T-helper 2 cell treated with Interferon-gamma antibody and Interleukin-4, amounts not matched to agents 100 ng/mL and 5 ng/mL, for 36 hours (primary cell): Measurements from ENCODE around the gene SPEM2. TPM values are rescaled to one million over a fixed set of nuclear protein-coding genes. Genes with fewer than 3 reads are reported as not detected.

Source experiments
- intact Hi-C: fragments of 100-400 bp; cut with micrococcal nuclease; formaldehyde crosslinking; loops from one replicate; pipeline ENCODE4 v1.15.1; 2023
- total RNA-seq: library from RNA; stranded (reverse); gene quantifications from 2 replicates; pipeline ENCODE4 v1.2.3, GENCODE V29; 2022

Gene SPEM2
- total RNA-seq, 1 donor from 2014 or later = not detected

DNA sequence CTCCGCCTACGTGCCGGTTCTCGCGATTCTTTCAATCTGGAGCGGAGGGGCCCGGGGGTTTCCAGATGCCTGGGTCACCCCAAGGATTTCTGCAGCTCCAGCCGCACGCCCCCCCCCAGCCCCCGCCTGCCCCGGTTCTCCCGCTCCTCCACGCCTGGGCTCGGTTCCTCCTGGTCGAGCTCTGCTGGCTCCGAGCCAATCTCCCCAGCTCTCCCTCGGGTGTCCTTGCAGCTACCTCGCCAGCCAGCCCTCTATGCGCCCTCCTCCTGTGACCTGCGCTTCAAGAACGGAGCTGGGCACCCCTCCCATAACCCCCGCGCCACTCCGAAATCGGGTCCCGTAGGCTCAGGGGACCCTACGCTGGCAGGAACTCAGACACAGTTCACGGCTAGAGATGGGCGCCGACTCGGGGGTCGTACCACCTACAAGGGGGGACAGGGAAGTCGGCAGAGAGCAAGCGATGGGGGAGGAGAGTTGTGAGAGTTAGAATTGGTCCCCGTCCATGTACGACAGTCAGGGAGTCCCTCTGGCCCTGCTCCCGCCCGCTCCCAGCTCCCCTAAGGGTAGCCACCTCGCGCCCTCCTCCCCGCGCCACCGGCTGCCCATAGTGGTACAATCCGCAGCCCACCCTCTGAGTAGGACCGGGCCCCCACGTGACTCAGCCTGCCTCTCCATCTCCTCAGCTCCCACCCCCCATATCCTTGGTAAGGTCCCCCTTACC, 14.9 kb downstream of the SPEM2 start:
- intact Hi-C loops = no loop called here

DNA sequence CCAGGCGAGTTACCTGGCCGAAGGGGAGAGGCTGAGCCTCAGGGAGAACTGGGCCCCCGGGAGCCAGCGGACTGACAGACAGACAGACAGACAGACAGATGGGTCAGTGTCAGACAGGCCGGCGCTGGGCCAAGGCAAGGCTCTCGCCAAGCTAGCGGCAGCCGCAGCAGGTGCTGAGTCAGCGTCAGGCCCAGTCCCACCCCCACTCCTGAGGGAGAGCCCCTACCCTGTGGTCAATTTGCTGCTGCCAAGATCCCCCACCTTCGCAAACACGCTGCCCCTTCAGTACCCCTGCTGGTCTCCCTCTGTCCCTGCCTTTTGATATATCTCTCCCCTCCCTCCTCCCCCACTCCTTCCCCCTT, 15.4 kb downstream of the SPEM2 start:
- intact Hi-C loops = no loop called here

DNA sequence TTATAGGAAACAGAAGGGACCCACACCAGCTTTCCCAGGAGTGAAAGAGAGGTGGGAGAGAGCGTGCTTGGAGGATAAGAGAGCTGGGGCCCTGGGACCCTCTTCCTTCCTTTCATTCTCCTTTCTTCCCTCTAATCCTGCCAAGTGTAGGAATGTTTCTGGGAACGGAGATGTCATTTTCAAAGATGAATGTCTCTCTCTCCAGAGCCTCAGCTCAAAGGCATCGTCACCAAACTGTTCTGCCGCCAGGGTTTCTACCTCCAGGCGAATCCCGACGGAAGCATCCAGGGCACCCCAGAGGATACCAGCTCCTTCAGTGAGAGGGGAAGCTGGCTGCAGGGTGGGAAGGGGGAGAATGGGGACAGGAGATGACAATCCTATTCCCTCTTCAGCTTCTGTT, 15.8 kb downstream of the SPEM2 start:
- intact Hi-C loops = no loop called here

DNA sequence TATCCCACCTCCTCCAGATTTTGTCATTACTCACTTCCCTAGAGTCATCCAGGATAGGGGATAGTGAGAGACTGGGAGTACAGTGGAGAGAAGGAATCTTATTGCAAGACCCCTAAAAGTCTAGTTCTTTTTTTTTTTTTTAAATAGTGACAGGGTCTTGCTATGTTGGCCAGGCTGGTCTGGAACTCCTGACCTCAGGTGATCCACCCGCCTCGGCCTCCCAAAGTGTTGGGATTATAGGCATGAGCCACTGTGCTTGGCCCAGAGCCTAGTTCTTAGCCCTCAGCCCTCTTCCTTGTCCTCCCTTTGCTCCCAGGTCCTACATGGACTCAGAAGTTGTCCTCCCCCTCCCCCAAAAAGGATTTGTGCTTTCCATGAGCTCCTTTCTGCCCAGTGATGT, 16.7 kb downstream of the SPEM2 start:
- intact Hi-C loops = no loop called here

DNA sequence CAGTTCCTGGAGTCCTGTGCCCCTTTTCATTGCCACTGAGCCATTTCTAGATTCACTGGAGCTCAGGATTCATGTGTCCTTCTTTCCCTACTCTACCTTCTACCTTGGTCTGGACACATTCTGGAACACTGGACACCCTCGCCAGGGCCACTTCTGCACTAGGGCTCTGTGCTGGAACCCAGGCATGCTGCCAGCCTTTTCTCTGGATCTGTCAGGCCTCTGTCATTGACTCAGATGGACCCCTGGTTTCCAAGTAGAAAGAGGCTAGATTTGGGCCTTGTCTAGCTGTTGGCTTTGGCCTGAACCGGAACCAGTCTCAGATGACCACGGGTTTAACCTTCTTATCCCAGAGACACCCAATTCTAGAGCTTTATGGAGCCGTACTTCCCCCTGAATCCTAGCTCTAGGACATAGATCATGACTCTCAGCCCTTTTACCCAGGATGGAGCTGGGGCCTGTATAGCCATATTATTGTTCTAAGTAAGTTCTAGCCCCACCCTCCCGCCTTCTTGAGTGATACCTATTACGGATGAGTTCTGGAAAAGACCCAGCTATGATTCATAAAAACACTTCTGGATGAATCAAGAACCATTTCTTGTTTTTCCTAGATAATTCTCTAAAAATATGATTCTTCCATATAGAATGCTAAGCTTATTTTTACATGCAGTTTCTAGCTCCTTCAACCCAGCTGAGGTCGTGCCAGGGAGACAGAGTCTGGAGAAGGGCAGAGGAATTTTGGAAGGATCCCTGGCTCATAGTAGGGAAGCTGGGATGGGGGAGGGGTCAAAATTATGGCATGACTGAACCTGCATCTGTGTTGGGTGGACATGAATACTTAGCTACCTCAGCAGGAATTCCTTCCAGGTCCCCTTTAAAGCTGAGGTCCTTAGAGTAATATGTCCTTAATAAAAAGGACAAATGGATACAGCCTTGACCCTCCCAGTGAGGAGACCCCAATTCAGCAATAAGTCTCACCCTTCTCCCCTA, 18.4 kb downstream of the SPEM2 start:
- intact Hi-C loops = no loop called here

DNA sequence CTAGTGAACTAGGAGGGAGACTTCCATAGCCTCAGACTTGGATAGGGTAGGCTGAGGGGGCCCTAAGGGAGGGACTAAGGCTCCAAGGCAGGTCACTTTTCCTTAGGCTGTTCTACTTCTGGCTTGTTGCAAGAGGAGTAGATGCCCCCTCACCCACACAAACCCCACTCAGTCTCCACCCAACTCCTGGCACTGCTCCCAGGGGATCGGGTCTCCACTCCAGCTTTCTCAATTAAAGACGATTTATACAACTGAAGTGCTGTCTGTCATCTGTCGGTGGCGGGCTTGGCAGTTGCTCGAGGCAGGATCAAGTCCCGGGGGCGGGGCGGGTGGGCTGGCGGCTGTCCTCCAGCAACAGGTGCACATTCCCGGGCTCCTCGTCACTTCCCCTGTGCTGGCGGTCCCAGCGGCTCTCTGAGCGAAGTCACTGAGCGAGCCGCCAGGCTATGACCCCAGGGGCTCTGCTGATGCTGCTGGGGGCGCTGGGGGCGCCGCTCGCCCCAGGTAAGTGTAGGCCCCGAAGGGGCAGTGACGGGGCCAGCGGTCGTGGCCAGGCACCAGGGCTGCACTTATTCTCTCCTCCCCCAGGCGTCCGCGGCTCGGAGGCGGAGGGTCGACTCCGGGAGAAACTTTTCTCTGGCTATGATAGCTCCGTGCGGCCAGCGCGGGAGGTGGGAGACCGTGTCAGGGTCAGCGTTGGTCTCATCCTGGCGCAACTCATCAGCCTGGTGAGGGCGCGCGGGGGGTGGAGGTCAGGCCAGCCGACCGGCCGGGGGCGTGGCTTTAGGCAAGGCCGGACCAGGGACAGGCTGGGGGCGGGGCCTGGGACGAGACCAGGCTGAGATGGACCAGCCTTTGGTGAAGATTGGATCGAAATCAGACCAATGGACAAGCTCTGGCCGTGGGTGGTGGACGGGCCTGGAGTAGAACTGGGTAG, 19.5 kb downstream of the SPEM2 start, which contains the start of gene CHRNB1:
Gene CHRNB1 (plus strand): TSS at position 380 of the 937 bp plus-strand sequence. CDS start 67 bp downstream, at position 447.
- intact Hi-C loops = no loop called here

DNA sequence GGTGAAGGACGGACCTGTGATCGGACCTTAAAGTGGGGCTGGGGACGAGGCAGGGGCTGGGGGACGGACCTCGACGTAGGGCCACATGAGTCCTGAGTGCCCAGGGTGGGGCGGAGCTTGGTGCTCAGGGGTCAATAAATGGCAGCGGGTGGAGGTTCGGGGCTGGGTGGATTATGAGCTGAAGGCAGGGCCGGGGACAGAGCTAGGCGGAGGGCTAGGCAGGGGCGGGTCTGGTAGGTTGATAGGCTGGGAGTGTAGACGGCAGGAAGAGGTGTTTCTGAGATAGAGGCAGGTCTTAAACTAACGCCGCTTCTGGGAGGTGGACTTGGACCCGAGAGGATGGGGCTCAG, 20.2 kb downstream of the SPEM2 start:
- intact Hi-C loops = no loop called here

DNA sequence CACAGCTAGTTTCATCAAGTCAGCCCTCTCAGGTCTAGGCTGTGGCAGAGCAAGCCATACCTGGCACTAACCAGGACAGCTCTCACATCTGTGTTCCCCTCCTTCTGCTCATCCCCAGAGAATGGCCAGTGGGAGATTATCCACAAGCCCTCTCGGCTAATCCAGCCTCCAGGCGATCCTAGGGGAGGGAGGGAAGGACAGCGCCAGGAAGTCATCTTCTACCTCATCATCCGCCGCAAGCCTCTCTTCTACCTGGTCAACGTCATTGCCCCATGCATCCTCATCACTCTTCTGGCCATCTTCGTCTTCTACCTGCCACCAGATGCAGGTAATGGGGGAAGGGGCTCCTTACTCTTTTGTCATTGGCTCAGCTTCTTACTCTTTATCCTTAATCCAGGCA, 23.0 kb downstream of the SPEM2 start:
- intact Hi-C loops = no loop called here

DNA sequence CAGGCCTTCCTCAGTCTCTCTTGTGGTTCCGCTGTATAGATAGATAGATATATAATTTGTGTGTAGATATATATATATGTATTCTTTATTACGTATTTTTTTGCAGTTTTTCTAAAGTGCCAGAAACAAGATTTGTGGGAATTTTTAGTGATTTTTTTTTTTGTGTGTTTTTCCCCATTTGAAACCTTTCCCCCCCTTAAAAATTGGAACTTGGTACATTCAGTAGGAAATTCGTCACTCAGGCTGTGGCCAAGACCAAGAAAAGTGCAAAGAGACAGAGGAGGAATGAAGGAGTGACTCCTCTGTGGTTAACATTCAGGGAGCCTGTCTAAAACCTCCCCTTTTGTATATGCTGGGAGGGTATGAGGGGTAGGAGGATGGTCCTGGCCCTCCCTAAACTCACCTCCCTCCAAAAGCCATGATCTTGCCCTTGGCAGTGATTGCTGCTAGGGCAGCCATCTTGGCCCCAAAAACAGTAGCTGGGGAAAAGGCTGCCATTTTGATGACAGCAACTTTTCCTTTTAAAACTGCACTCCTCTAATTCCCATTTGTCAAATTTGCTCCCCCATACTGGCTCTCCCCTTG, 34.6 kb downstream of the SPEM2 start:
- intact Hi-C loops = no loop called here

DNA sequence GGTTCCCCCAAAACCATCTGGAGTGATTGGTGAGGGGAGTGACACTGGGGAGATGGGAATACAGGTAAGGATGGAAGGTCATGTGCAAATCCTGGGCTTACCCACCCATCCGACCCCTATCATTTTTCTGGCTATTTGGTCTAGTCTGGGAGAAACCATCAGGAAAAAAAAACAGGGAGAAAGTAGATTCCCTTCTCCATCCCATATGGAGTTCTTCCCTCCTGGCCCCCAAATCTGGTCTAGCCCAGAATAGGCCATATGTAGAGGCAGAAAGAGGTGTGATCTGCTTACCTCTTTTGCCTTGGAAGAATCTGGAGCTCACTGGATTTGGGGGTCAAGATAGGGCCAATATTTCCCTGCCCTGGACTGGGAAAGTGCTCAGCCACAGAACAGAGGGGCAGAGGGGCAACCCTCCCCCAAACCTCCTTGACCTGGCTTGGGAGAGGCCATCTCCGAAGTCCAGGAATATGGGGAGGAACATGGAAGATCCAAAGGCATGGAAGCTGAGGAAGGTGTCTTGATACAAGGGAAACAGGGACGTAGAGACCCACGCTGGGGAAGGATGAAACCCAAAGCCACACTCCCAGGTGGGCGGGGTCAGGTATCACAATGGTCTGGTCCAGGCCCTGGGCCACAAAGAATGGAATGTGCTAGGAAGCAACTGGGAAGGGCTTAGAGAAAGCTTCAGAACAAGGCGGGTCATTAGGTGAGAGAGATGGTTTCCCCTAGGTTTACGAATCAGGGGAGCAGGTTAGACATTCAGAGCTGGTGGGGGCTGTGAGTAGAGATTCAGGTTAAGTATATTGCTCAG, 35.6 kb downstream of the SPEM2 start:
- intact Hi-C loops = no loop called here

DNA sequence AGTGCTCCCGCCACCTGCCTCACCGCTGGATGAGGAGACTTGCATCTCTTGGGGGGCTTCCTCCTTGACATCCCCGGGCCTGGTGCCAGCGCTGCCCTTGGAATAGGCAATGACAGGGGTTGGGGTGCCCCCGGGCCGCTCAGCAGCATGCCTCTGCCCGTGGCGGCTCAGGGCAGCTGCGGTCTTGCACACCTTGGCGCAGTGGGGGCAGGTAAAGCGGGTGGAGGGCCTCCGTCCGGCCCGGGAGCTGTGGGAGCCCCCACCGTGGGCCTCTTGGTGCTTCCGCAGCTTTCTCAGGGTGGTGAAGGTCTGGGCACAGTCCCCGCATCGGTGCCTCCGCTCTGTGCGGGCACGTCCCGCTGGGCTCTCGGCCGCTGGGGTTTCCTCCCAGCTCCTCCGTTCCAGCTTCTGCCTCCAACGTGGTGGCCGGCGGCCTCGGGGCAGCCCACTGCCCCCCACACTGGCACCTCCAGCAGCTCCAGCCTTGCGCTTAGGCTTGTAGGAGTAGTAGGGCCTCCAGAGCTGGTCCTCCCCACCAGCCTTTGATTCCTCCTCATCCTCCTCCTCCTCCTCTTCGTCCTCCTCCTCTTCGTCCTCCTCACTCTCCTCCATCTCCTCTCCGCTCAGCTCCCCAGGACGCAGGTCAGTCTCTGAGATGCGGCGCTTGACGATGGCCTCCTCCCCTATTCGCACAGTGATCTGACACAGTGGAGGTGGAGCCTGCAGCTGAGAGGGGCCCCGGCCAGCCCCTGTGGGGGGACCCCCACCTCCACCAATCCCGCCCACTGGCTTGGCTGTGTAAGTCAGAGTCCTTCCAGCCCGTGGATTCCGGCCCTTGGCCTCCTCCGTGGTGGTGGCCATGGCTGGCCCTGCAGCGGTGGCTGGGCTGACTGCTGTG, 37.3 kb downstream of the SPEM2 start:
- intact Hi-C loops = no loop called here

DNA sequence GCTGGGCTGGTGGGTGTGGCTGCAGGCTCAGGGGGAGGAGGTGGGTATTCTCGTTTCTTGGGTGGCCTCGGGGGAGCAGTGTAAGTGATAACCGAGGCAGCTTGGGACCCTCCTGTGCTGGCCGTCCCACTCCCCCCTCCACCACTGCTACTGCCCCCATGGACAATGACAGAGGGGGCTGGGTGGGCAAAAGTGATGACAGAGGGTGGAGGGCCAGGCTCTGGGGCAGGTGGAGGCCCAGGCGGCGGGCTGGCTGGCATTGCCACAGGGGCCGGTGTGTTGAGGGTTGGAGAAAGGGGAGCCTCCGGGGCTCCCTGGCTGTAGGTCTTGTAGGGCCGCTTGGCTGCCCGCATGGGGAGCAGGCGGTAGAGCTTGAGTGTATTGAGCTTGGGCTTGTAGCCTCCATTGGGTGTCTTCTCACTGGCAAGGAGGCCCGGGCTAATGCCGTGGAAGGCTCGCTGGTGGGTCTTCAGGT, 38.0 kb downstream of the SPEM2 start:
- intact Hi-C loops = no loop called here

DNA sequence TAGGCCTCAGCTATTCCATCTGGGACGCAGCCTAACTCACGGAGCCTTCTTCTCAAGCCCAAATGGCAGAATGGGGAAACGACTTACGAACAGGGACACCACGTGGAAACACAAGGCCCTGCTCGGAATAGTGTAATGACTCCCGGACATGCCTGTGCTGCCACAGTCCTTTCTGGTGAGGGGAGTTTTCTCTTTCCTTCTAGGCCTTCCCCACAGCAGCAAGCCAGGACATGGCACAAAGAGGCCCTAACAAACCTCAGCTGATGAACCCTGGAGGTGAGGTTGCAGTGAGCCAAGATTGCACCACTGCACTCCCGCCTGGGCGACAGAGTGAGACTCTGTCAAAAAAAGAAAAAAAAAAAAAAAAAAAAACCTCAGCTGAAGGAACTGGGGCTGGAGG, 38.7 kb downstream of the SPEM2 start:
- intact Hi-C loops = no loop called here

DNA sequence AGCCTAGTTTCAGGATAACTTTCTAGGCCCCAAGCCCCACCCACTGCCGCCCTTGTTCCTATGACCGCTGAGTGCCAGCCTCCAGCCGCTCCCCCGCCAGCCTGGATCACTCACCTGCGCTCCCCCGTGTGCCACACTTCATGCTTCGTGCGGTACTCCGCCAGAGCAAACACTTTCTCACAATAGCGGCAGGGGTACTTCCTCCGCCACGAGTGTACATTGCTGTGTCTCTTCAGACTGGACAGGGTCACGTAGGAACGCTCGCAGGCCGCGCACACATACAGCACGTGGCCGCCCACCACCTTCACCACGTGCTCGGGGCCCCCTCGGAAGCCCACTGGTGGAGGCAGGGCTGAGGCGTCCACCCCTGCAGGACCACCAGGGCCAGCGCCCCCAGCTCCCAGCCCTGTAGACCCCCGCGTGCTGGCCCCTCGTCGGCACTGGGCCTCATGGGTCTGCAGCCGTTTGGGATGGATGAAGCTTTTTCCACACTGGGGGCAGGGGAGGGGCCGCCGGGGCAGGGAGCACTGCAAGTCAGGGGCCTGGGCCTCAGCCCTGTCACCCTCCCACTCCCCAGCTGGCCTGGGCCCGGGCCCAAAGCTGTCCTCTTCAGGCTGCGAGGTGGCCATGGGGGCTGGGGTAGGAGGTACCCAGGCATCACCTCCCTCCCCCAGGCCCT, 40.3 kb downstream of the SPEM2 start:
- intact Hi-C loops = no loop called here

DNA sequence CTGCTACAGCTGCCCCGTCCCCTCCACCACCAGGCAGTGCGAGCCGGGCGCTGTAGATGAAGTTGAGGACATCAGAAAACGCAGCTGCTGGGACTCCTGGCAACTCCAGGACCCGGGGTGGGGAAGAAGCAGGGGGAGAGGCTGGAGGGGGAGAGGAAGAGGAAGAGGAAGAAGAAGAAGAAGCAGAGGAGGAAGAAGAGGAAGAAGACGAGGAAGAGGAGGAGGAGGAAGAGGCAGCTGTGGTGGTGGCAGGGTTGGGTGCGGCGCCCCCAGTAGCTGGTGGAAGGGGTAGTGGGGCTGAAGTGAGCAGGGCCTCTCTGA, 40.9 kb downstream of the SPEM2 start:
- intact Hi-C loops = no loop called here

DNA sequence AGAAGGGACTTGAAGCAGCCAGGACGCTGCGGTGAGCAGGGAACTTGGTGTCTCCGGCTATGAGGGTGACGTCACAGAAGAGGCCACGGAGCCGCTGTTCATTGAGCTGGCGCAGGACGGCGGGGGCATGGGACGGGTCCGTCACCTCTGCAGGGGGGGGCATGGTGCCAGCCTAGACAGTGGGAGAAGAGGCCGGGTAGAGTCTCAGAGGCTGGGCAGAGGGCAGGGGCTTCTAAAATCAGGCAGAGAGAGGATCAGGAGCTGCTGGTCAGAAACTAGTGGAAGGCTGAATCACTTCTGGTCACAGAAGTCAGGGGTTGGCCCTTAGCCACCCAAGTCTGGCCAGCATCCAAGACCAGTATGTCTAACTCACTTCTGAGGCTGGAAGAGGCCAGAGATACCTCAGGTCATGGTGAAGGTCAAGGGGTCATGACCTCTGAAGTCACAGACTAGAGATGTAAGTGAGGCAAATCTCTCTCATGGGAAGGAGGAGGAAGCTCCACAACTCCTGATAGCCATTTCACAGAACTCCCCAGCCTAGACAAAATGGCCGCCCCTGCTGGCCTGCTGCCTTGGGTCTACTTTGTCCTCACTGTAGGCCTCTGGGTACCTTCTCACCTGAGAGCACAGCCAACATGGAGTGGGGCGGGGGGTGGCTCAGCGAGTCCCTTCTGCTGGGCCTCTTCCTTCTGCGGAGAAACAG, 41.4 kb downstream of the SPEM2 start:
- intact Hi-C loops = no loop called here

DNA sequence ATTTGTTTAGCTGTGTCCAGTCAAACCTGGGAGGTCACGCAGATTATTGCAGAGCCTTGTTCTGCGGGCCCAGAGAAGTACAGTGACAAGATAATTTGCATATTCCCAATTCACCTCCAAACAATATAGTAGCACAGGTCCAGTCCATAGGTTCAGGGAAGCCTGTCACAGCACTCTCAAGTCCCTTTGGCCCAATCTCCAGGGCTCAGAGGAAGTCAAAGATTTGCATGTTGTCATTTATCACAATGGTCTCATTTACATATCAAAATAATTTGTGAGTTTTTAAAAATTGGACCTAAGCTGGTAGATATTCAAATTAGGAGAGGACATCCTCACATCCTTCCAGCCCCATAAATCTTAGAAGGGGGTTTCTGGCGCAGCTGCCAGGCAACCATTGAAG, 42.1 kb downstream of the SPEM2 start:
- intact Hi-C loops = no loop called here

DNA sequence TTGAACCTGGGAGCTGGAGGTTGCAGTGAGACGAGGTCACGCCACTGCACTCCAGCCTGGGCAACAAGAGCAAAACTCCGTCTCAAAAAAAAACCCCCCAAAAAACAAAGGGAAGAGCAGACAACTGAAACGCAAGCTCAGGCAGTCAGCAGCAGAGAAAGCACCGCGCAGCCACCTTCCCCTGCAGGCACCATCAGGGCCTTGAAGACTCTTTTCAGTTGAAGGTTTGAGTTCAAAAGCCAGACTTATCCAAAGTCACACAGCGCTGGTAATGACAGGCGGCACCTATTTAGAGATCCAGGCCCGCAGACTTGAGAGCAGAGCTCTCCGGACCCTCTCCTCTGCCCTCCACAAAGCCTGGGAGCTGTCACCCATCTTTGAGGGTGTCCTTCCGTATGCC, 42.9 kb downstream of the SPEM2 start:
- intact Hi-C loops = no loop called here
